Measurements from ENCODE around the gene DNAH11. TPM values are rescaled to one million over a fixed set of nuclear protein-coding genes. Genes with fewer than 3 reads are reported as not detected.
A peak's percentile ranks its signal among the peaks of the same experiment; 100 is the strongest.

DNAH11 gene
- total and polyA plus RNA-seq, 9 of the 15 experiments (the other 6 are each of a cell fraction or from before 2014, with no cell fraction given) = under 0.01 TPM; not detected in 7

- Histone ChIP-seq H2AFZ (ENCODE audit: low read depth, low read length) (no peak overlapping the region), H4K20me1 (replicated peaks; ENCODE audit: control insufficient read depth, insufficient read depth, low read length) (no peaks in the 10 kb centered on the region), H3K9me1 (ENCODE audit: control insufficient read depth, insufficient read depth, low read length) (no peaks in the 10 kb centered on the region), H3K27me3 (ENCODE audit: control insufficient read depth in 2 of 2, insufficient read depth in 2 of 2, low read length in 2 of 2) (peaks cover 6 to 17% of the 10 kb centered on the region in 2 experiments), H3K4me3 (no peak overlapping the region), H3K9ac (ENCODE audit: insufficient read depth in 1 of 2, low read depth in 2 of 2, low read length in 2 of 2) (no peak overlapping the region), H3K4me1 (replicated peaks in 1 of 2; ENCODE audit: control insufficient read depth in 2 of 2, insufficient read depth in 2 of 2, low read length in 2 of 2) (peaks cover 6 to 16% of the 10 kb centered on the region in 2 experiments; a peak in 4 of 5 replicates), H3K4me2 (ENCODE audit: insufficient read depth, low read length) (peak overlapping the region; percentile 32; the same call in 1 of the 2 replicates), H3K36me3 (ENCODE audit: control insufficient read depth, insufficient read depth, low read length) (no peaks in the 10 kb centered on the region), H3K79me2 (ENCODE audit: control insufficient read depth, insufficient read depth, low read length) (no peaks in the 10 kb centered on the region), H3K27ac (ENCODE audit: extremely low read depth, low read depth, low read length) (no peak overlapping the region), H3K9me3 (replicated peaks; ENCODE audit: control insufficient read depth, insufficient read depth, low read depth, low read length) (no peaks in the 10 kb centered on the region)
- peak; percentile 43 for ATAC-seq
- peak in 1 of 4 experiments; percentile 36 for DNase-seq (ENCODE audit: extremely low read depth in 1 of 4, low spot score in 3 of 4)
- CTCF ChIA-PET (ENCODE audit: low intra/inter-chr PET ratio) = no interaction called here
- in situ Hi-C loops (cut with MboI) = no loop called here
- FAIRE-seq = peak; percentile 15
- POLR2A ChIA-PET = interaction anchor here (0.6 to 1.3 kb wide), 4 partner anchors 14 to 1168 kb away, joined by 3 to 4 read pairs (median 4); no protein-coding TSS in a partner anchor
- BruUV-seq (replicated peaks) = no TSS peak
- 0% methylated on average over 8 of the region's 8 CpGs for WGBS (ENCODE audit: insufficient coverage, low coverage, missing lambda C conversion rate)
- intact Hi-C loops (cut with micrococcal nuclease) = no loop called here
- TF ChIP-seq NR2F6 (CRISPR knock-in tag; IDR thresholded peaks at IDR 0.05) (no peak), TAF15 (IDR thresholded peaks at IDR 0.05; ENCODE audit: low read depth, low read length) (no peak), NBN (IDR thresholded peaks at IDR 0.05; ENCODE audit: low read depth) (no peak), KLF16 (IDR thresholded peaks at IDR 0.05) (0 out of 2 replicates have a peak, but pooled peaks have one; percentile 15), E2F3 (CRISPR knock-in tag; IDR thresholded peaks at IDR 0.05) (no peak), ZNF184 (CRISPR knock-in tag; IDR thresholded peaks at IDR 0.05) (no peak), SNRNP70 (optimal IDR thresholded peaks at IDR 0.05; ENCODE audit: low read depth, low read length) (no peak), SMARCB1 (IDR thresholded peaks at IDR 0.05; ENCODE audit: insufficient read length, low read depth) (no peak), GTF3C2 (IDR thresholded peaks at IDR 0.05; ENCODE audit: borderline replicate concordance, extremely low read depth, insufficient read length) (no peak), ZNF384 (IDR thresholded peaks at IDR 0.05; ENCODE audit: low read depth, low read length) (peak; percentile 68), L3MBTL2 (IDR thresholded peaks at IDR 0.05) (no peak), TFAM (CRISPR knock-in tag; conservative IDR thresholded peaks at IDR 0.05) (no peak)
Measured at GRCh38 chr7:21948887-21949540, 406.2 kb downstream of the DNAH11 start.

All from K562 (cell line).